OCI-LY1 (cell line): ENCODE measurements around the gene HOXA9.

Experiments used
- H2AFZ ChIP-seq: fragments of 200-600 bp; sonication (generic), shearing (Covaris generic); 2 replicates; pipeline ENCODE4 v1.6.0; 2014; ENCODE audit warnings: antibody characterized with exemption, mild to moderate bottlenecking, low read length
- H3F3A ChIP-seq: fragments of 200-600 bp; sonication (generic), shearing (Covaris generic); 2 replicates; pipeline ENCODE4 v1.6.0; 2014; ENCODE audit warnings: mild to moderate bottlenecking, antibody characterized with exemption, low read length, moderate library complexity; ENCODE audit not compliant: insufficient read depth
- H3K27ac ChIP-seq: fragments of 200-600 bp; sonication (generic); 2 replicates; pipeline ENCODE4 v1.5.1; 2014; ENCODE audit warnings: low read length, mixed run types, mild to moderate bottlenecking, low read depth; ENCODE audit not compliant: poor library complexity, severe bottlenecking
- H3K27me3 ChIP-seq: fragments of 200-600 bp; sonication (generic); 2 replicates; pipeline ENCODE4 v1.6.0; 2014; ENCODE audit warnings: antibody characterized with exemption, mild to moderate bottlenecking, low read length, moderate library complexity; ENCODE audit not compliant: insufficient read depth
- H3K36me3 ChIP-seq: fragments of 200-600 bp; sonication (generic); 2 replicates; pipeline ENCODE4 v1.6.1; 2014; ENCODE audit warnings: mild to moderate bottlenecking, antibody characterized with exemption, low read length, moderate library complexity, mixed read lengths; ENCODE audit not compliant: insufficient read depth
- H3K4me1 ChIP-seq: fragments of 200-600 bp; sonication (generic); 2 replicates; pipeline ENCODE4 v1.5.1; 2014; ENCODE audit warnings: mild to moderate bottlenecking, low read length, moderate library complexity; ENCODE audit not compliant: insufficient read depth, severe bottlenecking
- H3K4me2 ChIP-seq: fragments of 200-600 bp; sonication (generic), shearing (Covaris generic); 2 replicates; pipeline ENCODE4 v1.6.1; 2014; ENCODE audit warnings: low read length
- H3K4me3 ChIP-seq: fragments of 200-600 bp; sonication (generic); 2 replicates; pipeline ENCODE4 v1.5.1; 2014; ENCODE audit warnings: low read length, low read depth, mild to moderate bottlenecking, mixed read lengths; ENCODE audit not compliant: poor library complexity, severe bottlenecking
- H3K79me2 ChIP-seq: fragments of 200-600 bp; shearing (Covaris generic); 2 replicates; pipeline ENCODE4 v1.6.1; 2016; ENCODE audit warnings: mixed run types, low read length, mixed read lengths; ENCODE audit not compliant: insufficient read depth
- H3K9ac ChIP-seq: fragments of 200-600 bp; sonication (generic), shearing (Covaris generic); 2 replicates; pipeline ENCODE4 v1.6.1; 2014; ENCODE audit warnings: mild to moderate bottlenecking, low read length, mixed read lengths
- H3K9me2 ChIP-seq: fragments of 200-600 bp; sonication (generic), shearing (Covaris generic); 2 replicates; pipeline ENCODE4 v1.6.1; 2014; ENCODE audit warnings: low read depth, mild to moderate bottlenecking, low read length, mixed read lengths
- H3K9me3 ChIP-seq: fragments of 200-600 bp; shearing (Covaris generic); 2 replicates; pipeline ENCODE4 v1.6.1; 2014; ENCODE audit warnings: low read length, mixed read lengths
- H4K20me1 ChIP-seq: fragments of 200-600 bp; sonication (generic), shearing (Covaris generic); 2 replicates; pipeline ENCODE4 v1.6.0; 2016; ENCODE audit warnings: mild to moderate bottlenecking, low read length; ENCODE audit not compliant: insufficient read depth
- CTCF ChIP-seq: fragments of 200-600 bp; sonication (generic), shearing (Covaris generic); IDR thresholded peaks from 2 replicates; pipeline ENCODE4 v1.5.1; 2017; ENCODE audit warnings: mild to moderate bottlenecking, antibody characterized with exemption, low read length, moderate library complexity, mixed read lengths
- EZH2 ChIP-seq: fragments of 200-600 bp; sonication (generic), shearing (Covaris generic); IDR thresholded peaks from 2 replicates; pipeline ENCODE4 v1.8.0; 2017; ENCODE audit warnings: borderline replicate concordance, mixed run types, mild to moderate bottlenecking, antibody characterized with exemption, low read length, moderate library complexity, mixed read lengths

HOXA9 gene

GRCh38 chr7:27123477-27124053 lies 41.8 kb downstream of the HOXA9 start:
- Histone ChIP-seq H4K20me1 (no peaks in the 10 kb centered on the region), H3K4me2 (no peak overlapping the region)

GRCh38 chr7:27123007-27123476 lies 42.3 kb downstream of the HOXA9 start:
- no peaks in the 10 kb centered on the region for H4K20me1 ChIP-seq
- no peak overlapping the region for H3K4me3 ChIP-seq
- H3K79me2 ChIP-seq = no peaks in the 10 kb centered on the region
- no peaks in the 10 kb centered on the region for H3K4me1 ChIP-seq
- no peaks in the 10 kb centered on the region for H3K9me2 ChIP-seq
- H3K9ac ChIP-seq = no peak overlapping the region
- no peaks in the 10 kb centered on the region for H3K9me3 ChIP-seq
- H2AFZ ChIP-seq = no peak overlapping the region
- H3F3A ChIP-seq = no peaks in the 10 kb centered on the region
- no peak overlapping the region for H3K27ac ChIP-seq
- H3K4me2 ChIP-seq = no peak overlapping the region
- H3K27me3 ChIP-seq = no peaks in the 10 kb centered on the region; the same call in 1 of the 2 replicates
- TF ChIP-seq EZH2 (no peak), CTCF (no peak)
- H3K36me3 ChIP-seq = no peaks in the 10 kb centered on the region

More at GRCh38 chr7:27123477-27124053, 41.8 kb downstream of the HOXA9 start:
- Histone ChIP-seq H3K4me1 (no peaks in the 10 kb centered on the region), H3K4me3 (no peak overlapping the region), H3K9me2 (no peaks in the 10 kb centered on the region), H3K9me3 (no peaks in the 10 kb centered on the region), H3K9ac (no peak overlapping the region), H3K27ac (no peak overlapping the region), H2AFZ (no peak overlapping the region), H3K79me2 (no peaks in the 10 kb centered on the region), H3K36me3 (no peaks in the 10 kb centered on the region), H3F3A (no peaks in the 10 kb centered on the region), H3K27me3 (no peaks in the 10 kb centered on the region; the same call in 1 of the 2 replicates)
- TF ChIP-seq EZH2 (no peak), CTCF (no peak)

- no peaks in the 10 kb centered on the region for H3K36me3 ChIP-seq
- no peaks in the 10 kb centered on the region for H3K79me2 ChIP-seq
- no peak overlapping the region for H3K4me2 ChIP-seq
- no peaks in the 10 kb centered on the region for H3K9me3 ChIP-seq
- H2AFZ ChIP-seq = no peak overlapping the region
- no peaks in the 10 kb centered on the region; the same call in 1 of the 2 replicates for H3K27me3 ChIP-seq
- no peak overlapping the region for H3K9ac ChIP-seq
- no peaks in the 10 kb centered on the region for H4K20me1 ChIP-seq
- no peaks in the 10 kb centered on the region for H3K9me2 ChIP-seq
- no peaks in the 10 kb centered on the region for H3K4me1 ChIP-seq
- TF ChIP-seq CTCF = no peak
- no peak for TF ChIP-seq EZH2
- no peak overlapping the region for H3K27ac ChIP-seq
- H3K4me3 ChIP-seq = no peak overlapping the region
- H3F3A ChIP-seq = no peaks in the 10 kb centered on the region
These were observed 43.0 kb downstream of the HOXA9 start for GRCh38 chr7:27122077-27122910.
